ENCODE measurements around the gene IRF5.
"Not testable (repeated sequence)": the region's sequence is repeated elsewhere in the genome, so short reads cannot be mapped to it uniquely, and the experiment has no call there.

The IRF5 gene

GRCh38 chr7:128906001-128906765, 31.5 kb upstream of the IRF5 start:
- no peak for DNase-seq (ENCODE audit: low read depth in 2 of 2)

- no peak for DNase-seq (ENCODE audit: low read depth in 2 of 2)
Measured at GRCh38 chr7:128906766-128907559, 30.8 kb upstream of the IRF5 start.

GRCh38 chr7:128908750-128909624, 28.7 kb upstream of the IRF5 start:
- DNase-seq (ENCODE audit: low read depth in 2 of 2), result no peak

GRCh38 chr7:128909625-128910568, 27.8 kb upstream of the IRF5 start:
- no peak for DNase-seq (ENCODE audit: low read depth in 2 of 2)

GRCh38 chr7:128910569-128910945, 27.2 kb upstream of the IRF5 start, which contains the start of gene KCP:
Gene KCP, minus strand, starts transcription at chr7:128910709. Its CDS starts 33 bp downstream, at chr7:128910676.
- no peak for DNase-seq (ENCODE audit: low read depth in 2 of 2)

GRCh38 chr7:128911423-128912031, 26.2 kb upstream of the IRF5 start:
- DNase-seq (ENCODE audit: low read depth in 2 of 2), result no peak

- DNase-seq (ENCODE audit: low read depth in 2 of 2), result no peak
Measured at GRCh38 chr7:128912281-128912680, 25.4 kb upstream of the IRF5 start.

GRCh38 chr7:128912709-128913495, 24.8 kb upstream of the IRF5 start:
- not testable (repeated sequence) for DNase-seq (ENCODE audit: low read depth in 2 of 2)

GRCh38 chr7:128913870-128914565, 23.7 kb upstream of the IRF5 start:
- DNase-seq (ENCODE audit: low read depth in 2 of 2), result no peak

GRCh38 chr7:128914566-128915151, 23.1 kb upstream of the IRF5 start:
- DNase-seq (ENCODE audit: low read depth in 2 of 2), result no peak

- DNase-seq (ENCODE audit: low read depth in 2 of 2), result no peak
Measured at GRCh38 chr7:128915271-128915819, 22.4 kb upstream of the IRF5 start.

GRCh38 chr7:128915841-128916642, 21.7 kb upstream of the IRF5 start:
- no peak for DNase-seq (ENCODE audit: low read depth in 2 of 2)

GRCh38 chr7:128916643-128916915, 21.1 kb upstream of the IRF5 start:
- no peak for DNase-seq (ENCODE audit: low read depth in 2 of 2)

GRCh38 chr7:128917122-128917521, 20.6 kb upstream of the IRF5 start:
- DNase-seq (ENCODE audit: low read depth in 2 of 2), result no peak

GRCh38 chr7:128918016-128918665, 19.6 kb upstream of the IRF5 start:
- no peak for DNase-seq (ENCODE audit: low read depth in 2 of 2)

- DNase-seq (ENCODE audit: low read depth in 2 of 2), result no peak
Measured at GRCh38 chr7:128919241-128919640, 18.5 kb upstream of the IRF5 start.

Measured in stimulated activated CD8-positive, alpha-beta memory T cell treated with anti-CD3 and anti-CD28 coated beads, Interleukin-2, amount 100 ng/mL, for 1 hour (primary cell).